Activated CD8-positive, alpha-beta memory T cell treated with anti-CD3 and anti-CD28 coated beads for 1 hour (primary cell): ENCODE measurements around the gene NKX2-1.
"Not testable (repeated sequence)": the region's sequence is repeated elsewhere in the genome, so short reads cannot be mapped to it uniquely, and the experiment has no call there.

Source experiments
- DNase-seq, 2 donors: peaks; one replicate each; pipeline ENCODE4 v3.0.0-alpha.2; 2020; ENCODE audit warnings: low read depth in 1 of 2; ENCODE audit errors: extremely low read depth in 1 of 2

Gene NKX2-1

GRCh38 chr14:36519431-36520321 lies at the start of gene NKX2-1:
TSS of gene NKX2-1 (minus strand) at chr14:36520232. CDS start at chr14:36520129, 103 bp downstream.
- DNase-seq, result no peak

GRCh38 chr14:36556811-36557433 lies 36.9 kb upstream of the NKX2-1 start:
- DNase-seq, result no peak

DNA sequence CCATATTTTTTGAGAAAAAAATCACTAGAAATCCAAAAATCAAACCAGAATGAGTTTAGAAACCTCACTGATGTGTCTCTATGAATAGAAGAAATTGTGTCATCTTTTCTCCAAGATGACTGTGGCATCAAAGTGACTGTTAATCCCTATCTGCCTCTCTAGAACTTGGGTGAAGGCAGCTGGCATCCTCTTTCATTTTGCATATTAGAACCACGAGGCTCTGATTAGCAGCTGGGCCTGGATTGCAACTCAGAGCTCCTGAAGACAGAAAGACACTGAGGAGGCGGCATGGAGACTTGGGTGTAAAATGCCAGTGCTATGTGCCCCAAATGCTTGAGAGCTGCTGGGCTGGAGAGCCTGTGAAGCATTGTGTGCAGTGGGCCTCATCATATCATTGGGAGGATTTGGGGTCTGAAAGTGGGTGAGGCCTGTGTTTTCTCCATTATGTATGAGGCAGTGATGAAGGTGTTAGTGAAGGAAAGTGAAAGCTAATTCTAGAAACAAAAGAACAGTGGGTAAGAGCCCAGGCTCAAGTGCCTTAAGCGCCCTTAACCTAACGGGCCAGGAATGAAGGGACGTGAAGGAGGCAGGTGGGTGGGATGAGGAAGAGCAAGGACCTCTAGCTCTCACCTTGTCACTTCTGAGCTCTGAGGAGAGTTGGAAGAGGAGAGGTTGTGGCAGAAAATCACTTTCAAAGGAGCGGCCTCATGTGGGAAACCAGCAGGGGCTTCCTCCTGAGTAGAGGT lies 36.1 kb upstream of the NKX2-1 start:
- no peak for DNase-seq

DNA sequence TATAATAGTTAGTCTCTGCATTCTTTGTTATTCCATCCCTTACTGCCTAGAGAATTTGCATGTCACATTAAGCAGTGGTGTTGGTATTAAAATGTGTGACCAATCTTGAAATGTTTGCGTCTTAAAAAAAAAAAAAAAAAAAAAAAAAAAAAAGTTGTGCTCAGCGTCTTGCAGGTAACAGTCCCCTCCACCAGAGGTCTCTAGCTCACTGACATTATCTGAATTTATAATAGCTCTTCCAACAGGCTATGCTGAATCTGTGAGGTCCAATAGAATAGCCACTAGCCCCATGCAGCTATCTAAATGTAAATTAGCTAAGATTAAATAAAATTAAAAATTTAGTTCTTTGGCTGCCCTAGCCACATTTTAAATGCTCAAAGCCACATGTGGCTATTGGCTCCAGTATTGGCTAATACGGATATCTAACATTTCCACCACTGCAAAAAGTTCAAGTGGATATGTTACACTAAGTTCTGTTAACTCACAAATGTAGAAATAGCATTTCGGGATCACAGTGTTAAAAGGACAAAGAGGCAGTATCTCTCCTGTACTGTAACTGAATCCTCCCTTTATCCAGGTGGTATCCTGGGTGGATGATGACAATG lies 33.7 kb upstream of the NKX2-1 start:
- no peak for DNase-seq

DNA sequence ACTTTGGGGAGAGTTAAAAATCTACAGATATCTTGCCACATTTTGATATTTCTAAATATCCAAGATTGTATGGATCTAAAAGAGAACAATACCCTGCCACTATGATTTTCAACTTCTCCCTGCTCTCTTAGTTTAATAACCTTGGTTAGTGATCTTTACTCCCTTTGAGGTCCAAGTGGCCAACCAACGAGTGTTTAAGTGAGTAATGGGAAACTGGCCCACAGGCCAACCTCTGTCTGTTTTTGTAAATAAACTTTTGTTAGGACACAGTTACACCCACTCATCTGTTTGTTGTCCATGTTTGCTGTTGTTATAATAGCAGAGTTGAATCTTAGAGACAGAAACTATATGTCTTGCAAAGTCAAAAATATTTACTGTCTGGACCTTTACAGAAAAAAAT lies 30.9 kb upstream of the NKX2-1 start:
- DNase-seq, result no peak

DNA sequence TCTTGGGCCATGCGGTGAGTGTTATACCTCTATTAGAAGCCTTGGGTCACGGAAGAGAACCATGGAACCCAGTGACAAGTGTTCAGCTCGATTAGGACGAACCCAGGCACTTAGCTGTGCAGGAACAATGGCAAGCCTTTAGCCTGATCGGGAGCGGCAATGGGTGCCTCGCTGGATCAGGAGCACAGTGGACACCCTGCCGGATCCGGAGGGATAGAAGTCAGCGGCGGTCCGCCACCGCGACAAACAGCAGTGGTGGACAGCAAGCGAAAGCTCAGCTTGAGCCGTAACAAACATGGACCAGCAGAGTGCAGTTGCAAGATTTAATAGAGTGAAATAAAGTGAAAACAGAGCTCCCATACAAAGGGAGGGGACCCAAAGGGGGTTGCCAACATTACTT lies 24.2 kb upstream of the NKX2-1 start:
- not testable (repeated sequence) for DNase-seq

DNA sequence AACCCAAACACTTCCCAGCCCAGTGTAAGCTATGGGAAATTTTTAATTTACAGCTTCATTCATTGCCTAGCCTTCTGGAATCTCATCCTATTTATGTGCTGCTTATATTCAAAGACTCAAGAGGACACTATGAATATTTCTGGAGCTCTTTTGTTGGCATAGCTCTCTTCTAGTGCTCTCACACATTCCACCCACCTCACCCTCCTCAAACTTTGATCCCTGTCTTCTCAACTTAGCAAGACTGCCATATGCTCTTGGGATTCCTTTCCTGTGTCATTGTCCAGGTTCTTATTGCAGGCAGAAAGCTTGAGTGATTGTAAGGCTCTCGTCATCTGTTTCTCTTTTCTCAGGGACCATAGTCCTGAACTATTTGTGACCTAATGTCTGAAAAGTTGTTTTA lies 18.0 kb upstream of the NKX2-1 start:
- DNase-seq, result no peak

DNA sequence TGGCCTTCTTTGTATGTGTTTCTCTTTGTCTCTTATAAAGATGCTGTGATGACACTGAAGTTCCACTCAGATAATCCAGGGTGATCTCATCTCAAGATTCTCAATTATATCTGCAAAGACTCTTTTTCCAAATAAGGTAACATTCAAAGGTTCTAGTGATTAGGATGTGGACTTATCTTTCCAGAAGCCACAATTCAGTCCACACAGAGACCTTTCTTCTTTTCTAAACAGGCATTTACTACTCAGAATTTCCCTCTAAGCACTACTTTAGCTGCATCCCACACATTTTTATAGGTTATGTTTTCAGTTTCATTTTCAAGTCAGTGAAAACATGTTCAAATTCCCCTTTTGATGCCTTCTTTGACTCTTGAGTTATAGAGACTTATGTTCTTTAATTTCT lies 9.0 kb upstream of the NKX2-1 start:
- DNase-seq, result no peak

DNA sequence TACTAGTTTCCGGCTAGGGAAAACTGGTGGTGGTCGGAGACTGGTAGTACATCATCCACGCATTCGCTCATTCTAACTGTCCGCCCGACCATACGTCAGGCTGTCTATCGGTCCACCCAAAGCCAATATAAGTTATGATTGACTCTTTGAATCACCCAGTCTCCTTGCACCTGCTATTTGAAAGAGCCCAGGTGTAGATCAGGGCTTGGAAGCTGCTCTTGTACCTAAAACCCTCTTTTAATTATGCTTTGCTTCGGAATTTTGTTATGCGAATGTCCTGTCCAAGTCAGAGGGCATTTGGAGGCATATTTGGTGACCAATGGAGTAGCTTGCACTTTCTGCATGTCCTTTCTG lies 5.7 kb upstream of the NKX2-1 start:
- DNase-seq, result no peak

DNA sequence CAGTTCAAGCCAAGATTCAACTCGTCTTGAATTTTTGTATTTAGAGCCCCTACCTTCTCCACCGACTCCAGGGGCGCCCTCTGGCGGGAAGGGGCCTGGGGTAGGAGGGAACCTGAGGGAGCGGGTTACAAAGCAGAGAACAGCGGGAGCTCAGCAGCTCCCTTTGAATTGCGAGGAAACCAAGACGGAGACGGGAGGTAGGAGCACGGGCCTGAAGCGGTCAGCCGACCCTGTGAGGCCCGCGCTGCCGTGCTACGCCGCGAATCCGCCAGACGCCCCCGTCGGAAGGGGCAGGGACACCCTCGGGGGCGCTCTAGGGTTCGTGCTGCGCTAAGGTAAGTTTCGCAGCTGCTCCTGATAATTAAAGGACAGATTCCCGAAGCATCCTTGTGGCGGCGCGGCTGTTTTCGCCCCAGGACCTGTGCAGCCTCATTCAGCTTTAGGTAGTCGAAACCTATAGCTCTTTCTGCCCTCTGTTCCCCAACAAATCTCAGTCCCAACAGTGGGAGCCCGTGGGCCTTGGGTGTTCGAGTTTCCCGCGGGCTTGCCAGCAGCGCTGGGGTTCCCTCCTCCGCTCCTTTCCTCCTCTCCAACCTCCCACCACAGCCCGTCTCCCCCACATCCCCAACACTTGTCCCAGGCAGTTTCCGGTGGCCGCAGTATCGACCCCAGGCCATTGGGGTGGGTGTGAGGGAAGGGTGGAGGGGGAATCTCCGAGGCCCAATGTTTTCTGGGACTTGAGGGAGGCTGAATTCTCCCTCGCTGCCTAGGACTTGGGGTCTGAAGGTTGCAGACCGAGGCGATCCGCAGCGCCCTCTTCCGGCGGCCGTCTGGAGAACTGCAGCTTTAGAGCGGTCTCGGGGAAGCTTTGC lies 5.1 kb upstream of the NKX2-1 start:
- no peak for DNase-seq

GRCh38 chr14:36524220-36524837 lies 4.3 kb upstream of the NKX2-1 start:
- DNase-seq, result no peak

GRCh38 chr14:36522972-36523715 lies 3.1 kb upstream of the NKX2-1 start:
- no peak for DNase-seq

DNA sequence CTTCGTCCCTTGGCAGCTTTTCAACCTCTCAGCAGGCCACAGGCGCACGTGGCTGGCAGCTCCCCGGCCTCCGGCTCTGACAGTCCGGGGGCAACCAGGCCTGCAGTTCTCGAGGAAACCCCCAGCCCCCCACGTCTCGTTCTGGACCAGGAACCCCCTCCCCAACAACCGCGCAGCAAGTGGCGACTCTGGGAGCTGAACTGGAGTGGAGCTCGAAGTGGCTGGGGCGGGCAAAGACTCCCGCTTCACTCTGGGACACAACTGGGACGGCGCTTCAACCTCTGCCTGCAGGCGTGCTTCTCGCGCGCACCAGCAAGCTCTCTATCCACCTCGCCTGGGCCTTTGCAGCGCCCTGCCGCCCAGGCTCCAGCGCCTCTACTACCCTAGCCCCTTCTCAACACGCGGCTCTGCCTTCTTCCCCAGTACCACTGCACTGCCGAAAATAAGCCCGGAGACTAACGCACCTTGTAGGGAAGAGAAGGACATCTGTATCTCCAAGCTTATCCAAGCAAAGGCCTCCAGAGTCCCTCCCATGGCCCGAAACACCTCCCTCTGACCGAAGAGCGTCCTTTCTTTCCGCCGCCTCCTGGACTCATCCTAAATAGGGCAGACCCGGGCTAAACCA lies 2.4 kb upstream of the NKX2-1 start:
- DNase-seq, result no peak

GRCh38 chr14:36521598-36522345 lies 1.7 kb upstream of the NKX2-1 start:
- no peak for DNase-seq

DNA sequence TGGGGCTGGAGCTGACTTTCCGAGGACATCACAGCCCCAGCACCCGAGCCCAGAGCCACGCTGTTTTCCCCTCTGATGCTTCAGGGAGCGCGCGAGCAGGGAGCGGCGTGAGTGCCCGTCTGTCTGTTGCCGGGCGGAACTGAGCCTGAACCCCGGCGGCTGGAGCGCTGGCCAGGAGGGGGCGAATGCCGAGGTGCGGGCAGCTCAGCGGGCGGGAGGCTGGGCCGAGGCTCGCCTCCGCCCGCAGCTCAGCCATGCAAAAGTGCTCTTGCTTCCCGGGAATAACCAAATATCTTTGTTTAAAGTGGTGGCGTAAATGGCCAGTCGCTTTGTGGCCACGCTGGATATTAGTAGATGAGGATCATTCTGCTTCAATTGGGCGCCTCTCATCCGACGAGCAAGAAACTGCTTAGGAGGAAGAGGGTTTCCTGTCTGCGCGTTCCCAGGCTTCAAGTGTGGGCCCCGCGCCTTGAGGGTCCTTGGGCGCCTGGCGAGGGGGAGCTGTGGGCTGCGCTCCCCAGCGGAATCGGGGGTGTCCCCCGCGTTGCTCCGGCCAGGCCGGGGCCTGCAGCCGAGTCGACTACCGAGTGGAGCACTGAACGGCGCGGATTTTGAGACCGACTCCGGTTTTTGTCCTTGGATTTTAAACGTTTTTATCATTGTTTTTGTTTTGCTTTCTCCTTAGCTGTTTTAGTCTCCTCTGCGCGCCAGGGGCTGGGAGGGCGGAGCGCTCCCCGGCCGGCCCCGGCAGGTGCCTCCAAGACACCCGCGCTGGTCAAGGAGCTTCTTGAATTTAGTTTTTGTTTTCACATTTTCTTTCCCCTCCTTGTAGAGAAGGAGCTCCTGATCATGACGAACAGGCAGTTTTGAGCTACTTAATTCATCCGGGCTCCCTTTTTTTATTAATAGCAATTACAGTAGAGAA lies 831 bp upstream of the NKX2-1 start:
- DNase-seq, result no peak

DNA sequence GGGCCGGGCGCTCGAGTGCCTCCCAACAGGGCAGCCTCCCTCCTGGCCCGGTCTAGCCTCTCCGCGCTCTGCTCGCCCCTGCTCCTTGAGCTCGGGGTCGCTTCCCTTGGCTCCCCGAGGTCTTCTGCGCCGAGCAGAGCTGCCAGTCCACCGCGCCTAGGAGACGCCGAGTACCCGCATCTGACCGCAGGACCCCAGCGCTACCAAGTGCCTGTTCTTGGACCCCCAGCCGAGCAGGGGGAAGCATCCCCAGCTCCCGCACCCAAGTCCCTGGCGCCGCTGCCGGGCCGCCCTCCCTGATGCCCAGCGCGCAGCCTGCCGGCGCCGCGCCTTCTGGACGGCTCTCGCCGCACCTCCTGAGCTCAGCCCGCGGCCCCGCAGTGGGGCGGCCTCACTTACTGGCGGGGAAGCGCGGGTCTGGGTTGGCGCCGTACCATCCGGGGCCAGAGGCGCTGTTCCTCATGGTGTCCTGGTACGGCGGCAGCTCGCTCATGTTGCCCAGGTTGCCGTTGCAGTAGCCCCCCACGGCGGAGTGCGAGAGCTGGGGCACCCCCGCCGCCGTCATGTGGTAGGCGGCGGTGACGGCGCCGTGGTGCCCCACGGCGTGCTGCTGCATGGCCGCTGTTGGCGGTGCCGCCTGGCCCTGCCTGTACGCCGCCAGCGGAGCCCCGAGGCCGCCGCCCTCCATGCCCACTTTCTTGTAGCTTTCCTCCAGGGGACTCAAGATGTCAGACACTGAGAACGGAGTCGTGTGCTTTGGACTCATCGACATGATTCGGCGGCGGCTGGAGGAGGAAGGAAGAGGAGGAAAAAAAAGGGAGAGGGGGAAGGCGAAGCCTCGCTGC lies 1.2 kb downstream of the NKX2-1 start:
- no peak for DNase-seq
